GM15510 (cell line): ENCODE measurements around the gene LYZL4.

Experiments used
- POLR2A ChIP-seq: IDR thresholded peaks from 3 replicates; pipeline ENCODE4 v1.6.1; 2011; ENCODE audit warnings: borderline replicate concordance; ENCODE audit not compliant: insufficient read length; ENCODE audit errors: extremely low read depth

The LYZL4 gene

GRCh38 chr3:42410370-42411131 lies at the start of gene LYZL4:
Gene LYZL4 (minus strand): TSS chr3:42410610. CDS start chr3:42407251, 3,359 bp downstream.
- no peak for TF ChIP-seq POLR2A

- no peak for TF ChIP-seq POLR2A
Observed at GRCh38 chr3:42459151-42459550, 48.7 kb upstream of the LYZL4 start.

- TF ChIP-seq POLR2A, result no peak
Observed at GRCh38 chr3:42456211-42456610, 45.8 kb upstream of the LYZL4 start.

GRCh38 chr3:42451546-42452230 lies 41.3 kb upstream of the LYZL4 start:
- TF ChIP-seq POLR2A, result no peak

GRCh38 chr3:42451116-42451515 lies 40.7 kb upstream of the LYZL4 start:
- TF ChIP-seq POLR2A, result no peak

- TF ChIP-seq POLR2A, result no peak
Observed at GRCh38 chr3:42450567-42450966, 40.2 kb upstream of the LYZL4 start.

GRCh38 chr3:42447481-42447880 lies 37.1 kb upstream of the LYZL4 start:
- TF ChIP-seq POLR2A, result no peak

- no peak for TF ChIP-seq POLR2A
Observed at GRCh38 chr3:42446111-42447050, 36.0 kb upstream of the LYZL4 start.

GRCh38 chr3:42443819-42444436 lies 33.5 kb upstream of the LYZL4 start:
- TF ChIP-seq POLR2A, result no peak

GRCh38 chr3:42443292-42443691 lies 32.9 kb upstream of the LYZL4 start:
- no peak for TF ChIP-seq POLR2A

- TF ChIP-seq POLR2A, result no peak
Observed at GRCh38 chr3:42442640-42443039, 32.2 kb upstream of the LYZL4 start.

GRCh38 chr3:42441791-42442190 lies 31.4 kb upstream of the LYZL4 start:
- no peak for TF ChIP-seq POLR2A

- TF ChIP-seq POLR2A, result no peak
Observed at GRCh38 chr3:42440924-42441323, 30.5 kb upstream of the LYZL4 start.

- TF ChIP-seq POLR2A, result no peak
Observed at GRCh38 chr3:42439261-42440115, 29.1 kb upstream of the LYZL4 start.

- TF ChIP-seq POLR2A, result no peak
Observed at GRCh38 chr3:42438758-42439157, 28.3 kb upstream of the LYZL4 start.

GRCh38 chr3:42438193-42438592 lies 27.8 kb upstream of the LYZL4 start:
- TF ChIP-seq POLR2A, result no peak
